Measurements from ENCODE around the gene HYLS1. TPM values are rescaled to one million over a fixed set of nuclear protein-coding genes. Genes with fewer than 3 reads are reported as not detected.

HYLS1 gene
- total RNA-seq, 1 experiment from 2014 or later, result 8.1 TPM

DNA sequence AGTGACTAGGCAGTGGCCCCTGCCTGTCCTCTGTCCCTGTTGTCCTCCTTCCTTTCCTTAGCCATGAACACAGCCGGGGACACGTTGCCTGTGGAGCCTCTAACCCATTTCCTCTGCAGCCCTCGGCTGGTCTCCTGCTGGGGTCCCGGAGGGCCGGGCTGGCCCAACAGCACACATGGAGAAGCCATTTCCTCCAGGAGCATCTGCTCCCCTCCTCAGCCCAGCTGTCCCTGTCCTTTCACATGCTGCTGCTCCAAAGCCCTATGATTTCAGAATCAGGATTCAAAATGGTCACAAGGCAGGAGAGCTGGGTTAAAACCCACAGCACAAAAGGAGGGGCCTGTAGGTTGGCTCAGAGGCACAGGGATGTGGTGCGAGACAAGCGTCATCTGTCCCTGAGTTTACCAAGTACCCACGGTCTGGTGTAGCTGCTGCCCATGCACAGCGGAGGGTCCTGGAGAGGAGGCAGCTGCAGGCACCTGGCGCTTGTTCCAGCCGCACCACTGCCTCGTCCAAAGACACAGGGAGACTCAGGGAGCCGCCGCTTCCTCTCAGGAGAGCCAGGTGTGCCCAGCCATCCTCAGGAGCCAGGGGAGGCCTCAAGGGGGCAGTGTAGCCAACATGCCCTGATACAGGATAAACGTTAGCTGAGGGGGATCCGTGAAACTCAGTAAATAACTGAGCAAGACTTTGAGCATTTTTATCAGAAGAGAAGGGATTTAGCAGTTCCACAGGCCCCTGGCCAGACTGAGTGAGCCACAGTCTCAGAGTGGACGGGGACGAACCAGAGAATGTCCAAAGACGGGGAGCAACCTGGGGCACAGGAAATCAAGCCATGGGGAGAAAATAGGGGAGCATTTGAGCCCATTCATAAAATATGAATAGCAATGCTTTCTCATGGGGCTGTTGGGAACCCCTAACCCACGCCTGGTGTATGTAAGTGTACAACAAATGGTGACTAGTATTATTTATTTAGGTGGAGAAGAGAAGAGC, 54.4 kb downstream of the HYLS1 start (continued):
- TF ChIP-seq ZNF232 (CRISPR knock-in tag; IDR thresholded peaks at IDR 0.05), result 0 out of 2 replicates have a peak, but pooled peaks have one; percentile 41

DNA sequence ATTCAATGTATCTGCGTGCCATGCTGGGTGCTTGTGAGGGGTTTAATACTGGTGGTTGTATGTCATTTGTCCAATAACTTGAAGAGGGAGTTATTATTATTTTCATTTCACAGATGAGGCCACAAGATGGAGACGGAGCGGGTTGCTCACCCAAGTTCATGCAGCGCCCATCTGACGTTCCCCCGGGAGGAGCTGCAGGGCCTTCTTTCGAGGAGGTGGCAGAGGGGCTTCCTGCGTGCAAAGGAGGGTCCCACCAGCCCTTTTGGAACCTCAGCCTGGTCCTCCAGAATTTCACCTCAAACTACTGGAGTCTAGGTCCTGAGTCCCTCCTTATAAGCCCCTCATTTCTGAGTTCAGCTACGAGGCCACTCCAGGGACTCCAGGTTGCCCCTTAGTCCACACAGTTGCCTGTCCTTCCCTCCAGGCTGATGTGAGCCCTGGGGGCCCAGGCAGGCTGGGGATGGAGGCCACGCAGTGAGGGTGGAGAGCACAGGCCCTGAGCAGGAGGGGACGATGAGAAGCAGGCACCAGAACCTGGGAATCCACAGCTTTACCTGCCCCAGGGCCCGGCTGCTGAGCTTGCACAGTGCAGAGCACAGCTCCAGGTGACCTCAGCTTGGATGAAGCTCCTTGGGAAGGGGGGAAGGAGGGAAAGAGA, 55.4 kb downstream of the HYLS1 start:
- Mint-ChIP-seq H3K4me1 (peaks cover 23% of the 10 kb centered on the region), H3K9me3 (no peaks in the 10 kb centered on the region), H3K27ac (no peak overlapping the region), H3K36me3 (no peaks in the 10 kb centered on the region), H3K27me3 (ENCODE audit: low read depth) (no peaks in the 10 kb centered on the region; the same call in 1 of the 2 replicates), H3K4me3 (no peak overlapping the region)
- ChIA-PET CTCF (interaction anchor here (0.7 to 3.2 kb wide), 23 partner anchors 13 to 251 kb away, joined by 3 to 28 read pairs (median 4); partner anchors contain the start of gene PUS3), POLR2A (no interaction called here)
- ATAC-seq, result no peak
- no peak for DNase-seq (ENCODE audit: low spot score)
- TF ChIP-seq, protein P1, sequence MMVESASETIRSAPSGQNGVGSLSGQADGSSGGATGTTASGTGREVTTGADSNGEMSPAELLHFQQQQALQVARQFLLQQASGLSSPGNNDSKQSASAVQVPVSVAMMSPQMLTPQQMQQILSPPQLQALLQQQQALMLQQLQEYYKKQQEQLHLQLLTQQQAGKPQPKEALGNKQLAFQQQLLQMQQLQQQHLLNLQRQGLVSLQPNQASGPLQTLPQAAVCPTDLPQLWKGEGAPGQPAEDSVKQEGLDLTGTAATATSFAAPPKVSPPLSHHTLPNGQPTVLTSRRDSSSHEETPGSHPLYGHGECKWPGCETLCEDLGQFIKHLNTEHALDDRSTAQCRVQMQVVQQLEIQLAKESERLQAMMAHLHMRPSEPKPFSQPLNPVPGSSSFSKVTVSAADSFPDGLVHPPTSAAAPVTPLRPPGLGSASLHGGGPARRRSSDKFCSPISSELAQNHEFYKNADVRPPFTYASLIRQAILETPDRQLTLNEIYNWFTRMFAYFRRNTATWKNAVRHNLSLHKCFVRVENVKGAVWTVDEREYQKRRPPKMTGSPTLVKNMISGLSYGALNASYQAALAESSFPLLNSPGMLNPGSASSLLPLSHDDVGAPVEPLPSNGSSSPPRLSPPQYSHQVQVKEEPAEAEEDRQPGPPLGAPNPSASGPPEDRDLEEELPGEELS (CRISPR knock-in tag; IDR thresholded peaks at IDR 0.05), result no peak
- TF ChIP-seq ESRRA (CRISPR knock-in tag; IDR thresholded peaks at IDR 0.05; ENCODE audit: borderline replicate concordance) (no peak), GRHL2 (CRISPR knock-in tag; IDR thresholded peaks at IDR 0.05; ENCODE audit: insufficient replicate concordance, severe bottlenecking) (no peak)
- TF ChIP-seq, protein P2, sequence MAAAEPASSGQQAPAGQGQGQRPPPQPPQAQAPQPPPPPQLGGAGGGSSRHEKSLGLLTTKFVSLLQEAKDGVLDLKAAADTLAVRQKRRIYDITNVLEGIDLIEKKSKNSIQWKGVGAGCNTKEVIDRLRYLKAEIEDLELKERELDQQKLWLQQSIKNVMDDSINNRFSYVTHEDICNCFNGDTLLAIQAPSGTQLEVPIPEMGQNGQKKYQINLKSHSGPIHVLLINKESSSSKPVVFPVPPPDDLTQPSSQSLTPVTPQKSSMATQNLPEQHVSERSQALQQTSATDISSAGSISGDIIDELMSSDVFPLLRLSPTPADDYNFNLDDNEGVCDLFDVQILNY (CRISPR knock-in tag; IDR thresholded peaks at IDR 0.05), result no peak
- TF ChIP-seq, protein P3, sequence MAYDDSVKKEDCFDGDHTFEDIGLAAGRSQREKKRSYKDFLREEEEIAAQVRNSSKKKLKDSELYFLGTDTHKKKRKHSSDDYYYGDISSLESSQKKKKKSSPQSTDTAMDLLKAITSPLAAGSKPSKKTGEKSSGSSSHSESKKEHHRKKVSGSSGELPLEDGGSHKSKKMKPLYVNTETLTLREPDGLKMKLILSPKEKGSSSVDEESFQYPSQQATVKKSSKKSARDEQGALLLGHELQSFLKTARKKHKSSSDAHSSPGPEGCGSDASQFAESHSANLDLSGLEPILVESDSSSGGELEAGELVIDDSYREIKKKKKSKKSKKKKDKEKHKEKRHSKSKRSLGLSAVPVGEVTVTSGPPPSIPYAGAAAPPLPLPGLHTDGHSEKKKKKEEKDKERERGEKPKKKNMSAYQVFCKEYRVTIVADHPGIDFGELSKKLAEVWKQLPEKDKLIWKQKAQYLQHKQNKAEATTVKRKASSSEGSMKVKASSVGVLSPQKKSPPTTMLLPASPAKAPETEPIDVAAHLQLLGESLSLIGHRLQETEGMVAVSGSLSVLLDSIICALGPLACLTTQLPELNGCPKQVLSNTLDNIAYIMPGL (CRISPR knock-in tag; IDR thresholded peaks at IDR 0.05), result no peak

DNA sequence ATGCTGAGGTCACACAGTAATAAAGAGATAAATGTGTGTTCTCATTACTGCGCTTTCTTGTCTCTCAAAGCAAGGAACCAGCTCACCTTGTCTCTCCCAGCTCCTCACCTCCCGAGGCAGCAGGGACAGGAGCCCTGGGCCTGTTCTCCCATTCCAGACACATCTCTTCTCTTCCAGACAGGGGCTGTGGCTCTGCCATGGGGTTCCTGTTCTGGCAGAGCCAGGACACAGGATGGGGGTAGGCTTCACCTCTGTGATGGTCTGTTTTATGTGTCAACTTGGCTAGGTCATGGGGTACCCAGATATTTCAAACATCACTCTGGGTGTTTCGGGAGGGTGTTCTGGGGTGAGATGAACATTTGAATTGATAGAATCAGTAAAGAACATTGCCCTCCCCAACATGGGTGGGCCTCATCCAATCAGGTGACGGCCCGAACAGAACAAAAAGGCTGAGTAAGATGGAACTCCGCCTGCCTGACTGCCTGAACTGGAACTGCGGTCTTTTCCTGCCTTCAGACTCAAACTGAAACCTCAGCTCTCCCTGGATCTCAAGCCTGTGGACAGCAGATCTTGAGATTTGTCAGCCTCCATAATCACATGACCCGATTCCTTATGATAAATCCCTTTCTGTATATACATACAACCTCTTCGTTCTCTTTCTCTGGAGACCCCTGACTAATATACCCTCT, 56.3 kb downstream of the HYLS1 start:
- Mint-ChIP-seq H3K9me3 (no peaks in the 10 kb centered on the region), H3K36me3 (no peaks in the 10 kb centered on the region), H3K27me3 (ENCODE audit: low read depth) (no peaks in the 10 kb centered on the region; the same call in 1 of the 2 replicates), H3K4me1 (peaks cover 21% of the 10 kb centered on the region), H3K27ac (no peak overlapping the region), H3K4me3 (no peak overlapping the region)
- DNase-seq (ENCODE audit: low spot score) (no peak), ATAC-seq (no peak)
- ChIA-PET POLR2A (no interaction called here), CTCF (interaction anchor here (0.8 to 3.2 kb wide), 15 partner anchors 13 to 246 kb away, joined by 3 to 28 read pairs (median 6); no protein-coding TSS in a partner anchor)
- TF ChIP-seq CREM (CRISPR knock-in tag; IDR thresholded peaks at IDR 0.05) (no peak), ZBTB21 (CRISPR knock-in tag; IDR thresholded peaks at IDR 0.05; ENCODE audit: borderline replicate concordance) (no peak), ZNF416 (CRISPR knock-in tag; IDR thresholded peaks at IDR 0.05) (no peak), GABPB1 (CRISPR knock-in tag; IDR thresholded peaks at IDR 0.05) (no peak), OVOL2 (CRISPR knock-in tag; IDR thresholded peaks at IDR 0.05; ENCODE audit: borderline replicate concordance) (no peak), ESRRA (CRISPR knock-in tag; IDR thresholded peaks at IDR 0.05; ENCODE audit: borderline replicate concordance) (no peak)
- TF ChIP-seq, protein P4, sequence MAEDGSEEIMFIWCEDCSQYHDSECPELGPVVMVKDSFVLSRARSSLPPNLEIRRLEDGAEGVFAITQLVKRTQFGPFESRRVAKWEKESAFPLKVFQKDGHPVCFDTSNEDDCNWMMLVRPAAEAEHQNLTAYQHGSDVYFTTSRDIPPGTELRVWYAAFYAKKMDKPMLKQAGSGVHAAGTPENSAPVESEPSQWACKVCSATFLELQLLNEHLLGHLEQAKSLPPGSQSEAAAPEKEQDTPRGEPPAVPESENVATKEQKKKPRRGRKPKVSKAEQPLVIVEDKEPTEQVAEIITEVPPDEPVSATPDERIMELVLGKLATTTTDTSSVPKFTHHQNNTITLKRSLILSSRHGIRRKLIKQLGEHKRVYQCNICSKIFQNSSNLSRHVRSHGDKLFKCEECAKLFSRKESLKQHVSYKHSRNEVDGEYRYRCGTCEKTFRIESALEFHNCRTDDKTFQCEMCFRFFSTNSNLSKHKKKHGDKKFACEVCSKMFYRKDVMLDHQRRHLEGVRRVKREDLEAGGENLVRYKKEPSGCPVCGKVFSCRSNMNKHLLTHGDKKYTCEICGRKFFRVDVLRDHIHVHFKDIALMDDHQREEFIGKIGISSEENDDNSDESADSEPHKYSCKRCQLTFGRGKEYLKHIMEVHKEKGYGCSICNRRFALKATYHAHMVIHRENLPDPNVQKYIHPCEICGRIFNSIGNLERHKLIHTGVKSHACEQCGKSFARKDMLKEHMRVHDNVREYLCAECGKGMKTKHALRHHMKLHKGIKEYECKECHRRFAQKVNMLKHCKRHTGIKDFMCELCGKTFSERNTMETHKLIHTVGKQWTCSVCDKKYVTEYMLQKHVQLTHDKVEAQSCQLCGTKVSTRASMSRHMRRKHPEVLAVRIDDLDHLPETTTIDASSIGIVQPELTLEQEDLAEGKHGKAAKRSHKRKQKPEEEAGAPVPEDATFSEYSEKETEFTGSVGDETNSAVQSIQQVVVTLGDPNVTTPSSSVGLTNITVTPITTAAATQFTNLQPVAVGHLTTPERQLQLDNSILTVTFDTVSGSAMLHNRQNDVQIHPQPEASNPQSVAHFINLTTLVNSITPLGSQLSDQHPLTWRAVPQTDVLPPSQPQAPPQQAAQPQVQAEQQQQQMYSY (CRISPR knock-in tag; IDR thresholded peaks at IDR 0.05), result no peak
- TF ChIP-seq, protein P5, sequence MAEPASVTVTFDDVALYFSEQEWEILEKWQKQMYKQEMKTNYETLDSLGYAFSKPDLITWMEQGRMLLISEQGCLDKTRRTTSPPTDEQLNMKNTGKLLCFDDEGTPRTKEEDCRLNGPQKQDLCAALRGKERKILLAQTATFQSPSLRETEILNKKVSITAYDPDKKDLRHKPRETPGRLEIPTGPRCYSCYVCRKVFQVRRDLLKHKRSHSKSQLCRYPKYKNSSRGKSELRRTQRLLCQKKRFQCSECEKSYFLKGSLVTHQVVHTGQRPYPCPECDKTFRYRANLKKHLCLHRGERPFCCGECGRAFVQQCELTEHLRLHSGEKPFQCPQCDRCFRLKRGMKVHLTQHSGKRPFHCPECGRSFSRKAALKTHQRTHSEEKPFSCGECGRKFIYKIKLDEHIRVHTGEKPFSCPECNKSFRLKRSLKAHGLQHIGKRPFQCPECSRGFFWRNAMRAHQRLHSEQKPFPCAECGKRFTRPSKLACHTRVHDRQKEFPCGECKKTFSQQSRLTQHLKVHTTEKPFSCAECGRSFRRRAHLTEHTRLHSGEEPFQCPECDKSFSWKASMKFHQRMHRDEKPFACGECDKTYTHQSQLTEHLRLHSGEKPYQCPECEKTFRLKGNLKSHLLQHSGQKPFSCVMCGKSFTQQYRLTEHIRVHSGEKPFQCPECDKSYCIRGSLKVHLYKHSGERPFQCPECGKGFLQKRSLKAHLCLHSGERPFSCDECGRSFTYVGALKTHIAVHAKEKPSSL (CRISPR knock-in tag; conservative IDR thresholded peaks at IDR 0.05), result no peak
